ENCODE data around the gene CTIF. TPM values are rescaled to one million over a fixed set of nuclear protein-coding genes. Genes with fewer than 3 reads are reported as not detected.

Gene CTIF
- total and polyA plus RNA-seq, 2 experiments from 2014 or later, result 22.1 to 27.9 TPM

DNA sequence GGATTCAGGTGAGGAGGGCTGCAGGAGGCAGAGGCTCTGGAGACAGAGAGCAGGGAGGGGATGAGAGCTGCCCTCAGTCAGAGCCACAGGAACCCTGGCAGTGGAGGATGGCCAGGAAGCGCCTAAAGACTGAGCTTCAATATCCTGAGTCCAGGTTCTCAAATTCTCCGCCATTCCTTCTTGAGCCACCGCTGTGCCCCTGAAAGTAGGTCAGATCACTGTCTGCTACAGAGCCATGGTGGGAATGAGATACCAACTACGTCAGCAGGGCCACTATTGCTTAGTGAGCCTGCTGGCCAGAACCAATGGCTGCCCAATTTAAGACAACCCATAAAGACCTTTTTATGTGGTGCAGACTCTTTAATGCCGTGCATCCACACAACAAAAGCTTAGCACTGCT, 155.5 kb downstream of the CTIF start:
- Histone ChIP-seq H3K4me3 (no peak overlapping the region), H3K9me2 (replicated peaks; ENCODE audit: insufficient read depth) (no peaks in the 10 kb centered on the region), H2AFZ (no peak overlapping the region), H3K9me3 (ENCODE audit: low read depth) (no peaks in the 10 kb centered on the region), H3K27me3 (no peaks in the 10 kb centered on the region), H3K4me1 (ENCODE audit: insufficient read depth) (no peaks in the 10 kb centered on the region), H3K27ac (no peak overlapping the region), H3K4me2 (no peak overlapping the region), H4K20me1 (ENCODE audit: insufficient read depth, poor library complexity, severe bottlenecking) (no peaks in the 10 kb centered on the region), H3K36me3 (replicated peaks; ENCODE audit: insufficient read depth, low read depth) (no peaks in the 10 kb centered on the region), H3K79me2 (no peaks in the 10 kb centered on the region)
- no peak for DNase-seq (ENCODE audit: low spot score)
- no peak for TF ChIP-seq EZH2phosphoT487 (IDR thresholded peaks at IDR 0.05; ENCODE audit: low read depth, severe bottlenecking, unreplicated experiment)
- 87% methylated on average over 5 of the region's 5 CpGs for WGBS (ENCODE audit: low lambda C conversion rate, missing lambda C conversion rate)

DNA sequence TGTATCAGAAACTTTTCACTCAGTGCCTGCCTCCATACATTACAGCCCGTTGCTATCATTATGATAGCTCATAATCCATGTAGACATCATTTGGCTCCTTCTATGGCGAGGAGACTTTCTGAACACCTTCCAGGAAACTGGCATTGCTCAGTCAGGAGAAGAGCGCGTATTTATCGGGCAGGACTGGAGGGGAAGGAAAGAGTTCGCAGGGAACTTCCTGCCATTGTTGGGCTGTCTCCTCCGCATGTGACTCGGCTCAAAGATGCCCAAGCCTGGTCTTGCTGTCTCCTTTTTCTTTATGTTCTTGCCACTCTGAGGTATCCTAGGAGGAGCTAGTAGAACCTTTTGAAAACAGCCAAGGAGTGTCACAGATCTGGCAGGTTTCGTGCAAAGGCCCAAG, 156.8 kb downstream of the CTIF start:
- Histone ChIP-seq H3K79me2 (no peaks in the 10 kb centered on the region), H3K4me1 (ENCODE audit: insufficient read depth) (no peaks in the 10 kb centered on the region), H3K4me2 (no peak overlapping the region), H4K20me1 (ENCODE audit: insufficient read depth, poor library complexity, severe bottlenecking) (no peaks in the 10 kb centered on the region), H3K9me3 (ENCODE audit: low read depth) (no peaks in the 10 kb centered on the region), H3K36me3 (replicated peaks; ENCODE audit: insufficient read depth, low read depth) (no peaks in the 10 kb centered on the region), H2AFZ (no peak overlapping the region), H3K9me2 (replicated peaks; ENCODE audit: insufficient read depth) (no peaks in the 10 kb centered on the region), H3K27ac (no peak overlapping the region), H3K27me3 (no peaks in the 10 kb centered on the region), H3K4me3 (no peak overlapping the region)
- TF ChIP-seq, protein P1, sequence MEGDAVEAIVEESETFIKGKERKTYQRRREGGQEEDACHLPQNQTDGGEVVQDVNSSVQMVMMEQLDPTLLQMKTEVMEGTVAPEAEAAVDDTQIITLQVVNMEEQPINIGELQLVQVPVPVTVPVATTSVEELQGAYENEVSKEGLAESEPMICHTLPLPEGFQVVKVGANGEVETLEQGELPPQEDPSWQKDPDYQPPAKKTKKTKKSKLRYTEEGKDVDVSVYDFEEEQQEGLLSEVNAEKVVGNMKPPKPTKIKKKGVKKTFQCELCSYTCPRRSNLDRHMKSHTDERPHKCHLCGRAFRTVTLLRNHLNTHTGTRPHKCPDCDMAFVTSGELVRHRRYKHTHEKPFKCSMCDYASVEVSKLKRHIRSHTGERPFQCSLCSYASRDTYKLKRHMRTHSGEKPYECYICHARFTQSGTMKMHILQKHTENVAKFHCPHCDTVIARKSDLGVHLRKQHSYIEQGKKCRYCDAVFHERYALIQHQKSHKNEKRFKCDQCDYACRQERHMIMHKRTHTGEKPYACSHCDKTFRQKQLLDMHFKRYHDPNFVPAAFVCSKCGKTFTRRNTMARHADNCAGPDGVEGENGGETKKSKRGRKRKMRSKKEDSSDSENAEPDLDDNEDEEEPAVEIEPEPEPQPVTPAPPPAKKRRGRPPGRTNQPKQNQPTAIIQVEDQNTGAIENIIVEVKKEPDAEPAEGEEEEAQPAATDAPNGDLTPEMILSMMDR (IDR thresholded peaks at IDR 0.05; ENCODE audit: poor library complexity), result no peak
- TF ChIP-seq EZH2phosphoT487 (IDR thresholded peaks at IDR 0.05; ENCODE audit: low read depth, severe bottlenecking, unreplicated experiment) (no peak), EZH2 (IDR thresholded peaks at IDR 0.05; ENCODE audit: borderline replicate concordance) (no peak)
- DNase-seq (ENCODE audit: low spot score), result no peak
- 95% methylated on average over 9 of the region's 9 CpGs for WGBS (ENCODE audit: low lambda C conversion rate, missing lambda C conversion rate)

DNA sequence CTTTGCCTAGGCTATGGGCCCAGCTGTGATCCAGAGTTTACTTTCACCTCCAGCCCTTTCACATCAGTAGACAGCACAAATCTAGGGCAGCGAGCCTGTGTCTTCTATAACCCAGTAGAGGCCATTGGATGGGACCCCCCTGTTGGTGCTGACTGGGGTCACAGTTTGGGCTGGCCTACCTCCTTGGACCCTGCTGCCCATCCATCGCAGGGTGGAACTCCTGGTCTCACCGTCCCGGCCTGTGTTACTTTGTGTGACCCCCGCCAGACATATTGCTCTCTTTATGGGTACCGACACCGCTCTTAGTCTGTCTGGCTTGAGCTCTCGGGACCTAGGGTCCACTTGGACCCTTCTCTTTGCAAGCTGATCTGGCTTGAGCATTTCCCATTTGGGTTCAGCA, 157.4 kb downstream of the CTIF start:
- H4K20me1 ChIP-seq (ENCODE audit: insufficient read depth, poor library complexity, severe bottlenecking), result no peaks in the 10 kb centered on the region
- 99% methylated on average over 8 of the region's 8 CpGs for WGBS (ENCODE audit: low lambda C conversion rate, missing lambda C conversion rate)

DNA sequence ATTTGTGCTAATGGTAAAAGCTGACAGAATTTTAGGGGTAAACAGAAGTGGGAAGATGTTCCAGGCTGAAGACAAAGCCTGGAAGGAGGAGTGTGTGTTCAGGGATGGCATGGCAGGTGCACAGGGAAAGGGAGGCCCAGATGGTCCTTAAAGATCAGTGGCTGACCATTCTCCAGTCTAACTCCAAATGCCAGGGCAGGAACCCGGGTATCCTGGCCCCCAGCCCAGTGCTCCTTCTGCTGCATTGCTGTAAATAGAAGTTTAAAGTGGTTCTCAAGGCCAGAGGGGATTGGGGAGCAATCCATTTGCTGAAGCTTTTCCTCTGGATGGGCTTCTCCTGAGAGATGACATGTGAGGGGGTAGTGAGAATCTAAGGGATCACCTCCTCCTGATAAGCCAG, 158.6 kb downstream of the CTIF start:
- no peak overlapping the region for H3K4me2 ChIP-seq
- no peaks in the 10 kb centered on the region for H3K4me1 ChIP-seq (ENCODE audit: insufficient read depth)
- no peaks in the 10 kb centered on the region for H3K36me3 ChIP-seq (replicated peaks; ENCODE audit: insufficient read depth, low read depth)
- 94% methylated on average over 1 of the region's 1 CpG for WGBS (ENCODE audit: low lambda C conversion rate, missing lambda C conversion rate)
- H3K27ac ChIP-seq, result no peak overlapping the region
- H4K20me1 ChIP-seq (ENCODE audit: insufficient read depth, poor library complexity, severe bottlenecking), result no peaks in the 10 kb centered on the region
- H3K4me3 ChIP-seq, result no peak overlapping the region
- H3K9me2 ChIP-seq (replicated peaks; ENCODE audit: insufficient read depth), result no peaks in the 10 kb centered on the region
- H3K27me3 ChIP-seq, result no peaks in the 10 kb centered on the region
- no peak for DNase-seq (ENCODE audit: low spot score)
- no peaks in the 10 kb centered on the region for H3K9me3 ChIP-seq (ENCODE audit: low read depth)
- H3K79me2 ChIP-seq, result no peaks in the 10 kb centered on the region
- no peak overlapping the region for H2AFZ ChIP-seq
- TF ChIP-seq EZH2phosphoT487 (IDR thresholded peaks at IDR 0.05; ENCODE audit: low read depth, severe bottlenecking, unreplicated experiment) (no peak), EZH2 (IDR thresholded peaks at IDR 0.05; ENCODE audit: borderline replicate concordance) (no peak)
- TF ChIP-seq, protein P1 (IDR thresholded peaks at IDR 0.05; ENCODE audit: poor library complexity), result no peak

More for the DNA sequence above, 157.4 kb downstream of the CTIF start:
- H3K9me2 ChIP-seq (replicated peaks; ENCODE audit: insufficient read depth), result no peaks in the 10 kb centered on the region
- TF ChIP-seq, protein P1 (IDR thresholded peaks at IDR 0.05; ENCODE audit: poor library complexity), result no peak
- TF ChIP-seq EZH2 (IDR thresholded peaks at IDR 0.05; ENCODE audit: borderline replicate concordance) (no peak), EZH2phosphoT487 (IDR thresholded peaks at IDR 0.05; ENCODE audit: low read depth, severe bottlenecking, unreplicated experiment) (no peak)
- H3K36me3 ChIP-seq (replicated peaks; ENCODE audit: insufficient read depth, low read depth), result no peaks in the 10 kb centered on the region
- H3K79me2 ChIP-seq, result no peaks in the 10 kb centered on the region
- DNase-seq (ENCODE audit: low spot score), result no peak
- no peak overlapping the region for H2AFZ ChIP-seq
- H3K4me2 ChIP-seq, result no peak overlapping the region
- no peaks in the 10 kb centered on the region for H3K27me3 ChIP-seq
- no peak overlapping the region for H3K4me3 ChIP-seq
- no peaks in the 10 kb centered on the region for H3K9me3 ChIP-seq (ENCODE audit: low read depth)
- no peaks in the 10 kb centered on the region for H3K4me1 ChIP-seq (ENCODE audit: insufficient read depth)
- no peak overlapping the region for H3K27ac ChIP-seq

Measured in hepatocyte (in vitro differentiated cells).